Left lobe of liver (tissue), 2 donors: ENCODE results near the gene TET2. TPM values are rescaled to one million over a fixed set of nuclear protein-coding genes. Genes with fewer than 3 reads are reported as not detected.

ENCODE experiments used
- ATAC-seq: fragments of 200-7000 bp; cut with Tn5 transposase; one replicate; pipeline ENCODE4 v1.9.1; 2020; ENCODE audit warnings: mild to moderate bottlenecking, moderate library complexity
- DNase-seq: peaks from one replicate; pipeline ENCODE4 v3.0.0-alpha.2; 2020; ENCODE audit warnings: low spot score
- total RNA-seq: library from RNA; stranded (reverse); gene quantifications from one replicate; pipeline ENCODE4 v1.2.1, GENCODE V29; 2021
- donor health status: DM: no; HTN: no; CAD: no; lungs with moderate emphysema.
- donor health status: DM: no; HTN: yes; CAD: no.

The TET2 gene
- total RNA-seq, 1 donor from 2014 or later: 6.3 TPM

DNA sequence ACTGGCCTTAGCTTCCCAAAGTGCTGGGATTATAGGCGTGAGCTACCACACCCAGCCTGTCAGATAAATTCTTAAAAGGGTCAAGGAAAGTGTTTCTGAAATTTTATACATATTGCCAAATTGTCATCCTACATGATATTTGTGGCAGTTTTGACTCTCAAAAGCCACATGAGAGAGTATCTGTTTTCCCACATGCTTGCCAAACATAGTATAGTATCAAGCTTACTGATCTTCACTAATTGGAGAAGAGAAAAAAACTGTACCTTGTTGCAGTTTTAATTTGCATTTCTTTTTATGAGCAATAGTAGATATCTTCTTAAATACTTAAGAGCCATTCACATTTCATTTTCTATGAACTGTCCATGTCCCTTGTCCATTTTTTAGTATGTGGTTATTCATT is 83.6 kb downstream of the TET2 start:
- ATAC-seq: no peak
- no peak for DNase-seq

DNA sequence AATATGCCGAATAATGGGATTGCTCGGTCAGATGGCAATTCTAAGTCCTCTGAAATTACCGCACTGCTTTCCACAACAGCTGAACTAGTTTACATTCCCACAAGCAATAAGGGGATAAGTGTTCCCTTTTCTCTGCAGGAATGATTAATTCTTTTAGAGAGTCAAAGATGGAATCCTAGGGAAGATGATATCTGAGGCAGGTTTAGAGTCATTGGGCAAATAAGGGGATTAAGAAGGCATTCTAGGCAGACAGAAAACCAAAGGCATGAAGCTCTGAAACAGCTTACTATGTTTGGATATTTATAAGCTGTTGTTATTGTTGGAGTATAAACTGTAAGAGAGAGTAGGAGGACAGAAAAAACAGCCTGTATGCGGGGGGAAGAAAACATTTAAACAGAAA is 85.7 kb downstream of the TET2 start:
- DNase-seq: no peak
- no peak for ATAC-seq

DNA sequence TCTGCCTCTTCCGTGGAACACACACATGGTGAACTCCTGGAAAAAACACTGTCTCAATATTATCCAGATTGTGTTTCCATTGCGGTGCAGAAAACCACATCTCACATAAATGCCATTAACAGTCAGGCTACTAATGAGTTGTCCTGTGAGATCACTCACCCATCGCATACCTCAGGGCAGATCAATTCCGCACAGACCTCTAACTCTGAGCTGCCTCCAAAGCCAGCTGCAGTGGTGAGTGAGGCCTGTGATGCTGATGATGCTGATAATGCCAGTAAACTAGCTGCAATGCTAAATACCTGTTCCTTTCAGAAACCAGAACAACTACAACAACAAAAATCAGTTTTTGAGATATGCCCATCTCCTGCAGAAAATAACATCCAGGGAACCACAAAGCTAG is 87.9 kb downstream of the TET2 start:
- ATAC-seq: no peak
- no peak for DNase-seq

DNA sequence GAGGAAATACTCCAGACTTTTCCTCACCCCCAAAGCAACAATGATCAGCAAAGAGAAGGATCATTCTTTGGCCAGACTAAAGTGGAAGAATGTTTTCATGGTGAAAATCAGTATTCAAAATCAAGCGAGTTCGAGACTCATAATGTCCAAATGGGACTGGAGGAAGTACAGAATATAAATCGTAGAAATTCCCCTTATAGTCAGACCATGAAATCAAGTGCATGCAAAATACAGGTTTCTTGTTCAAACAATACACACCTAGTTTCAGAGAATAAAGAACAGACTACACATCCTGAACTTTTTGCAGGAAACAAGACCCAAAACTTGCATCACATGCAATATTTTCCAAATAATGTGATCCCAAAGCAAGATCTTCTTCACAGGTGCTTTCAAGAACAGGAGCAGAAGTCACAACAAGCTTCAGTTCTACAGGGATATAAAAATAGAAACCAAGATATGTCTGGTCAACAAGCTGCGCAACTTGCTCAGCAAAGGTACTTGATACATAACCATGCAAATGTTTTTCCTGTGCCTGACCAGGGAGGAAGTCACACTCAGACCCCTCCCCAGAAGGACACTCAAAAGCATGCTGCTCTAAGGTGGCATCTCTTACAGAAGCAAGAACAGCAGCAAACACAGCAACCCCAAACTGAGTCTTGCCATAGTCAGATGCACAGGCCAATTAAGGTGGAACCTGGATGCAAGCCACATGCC is 89.7 kb downstream of the TET2 start:
- no peak for DNase-seq
- no peak for ATAC-seq

DNA sequence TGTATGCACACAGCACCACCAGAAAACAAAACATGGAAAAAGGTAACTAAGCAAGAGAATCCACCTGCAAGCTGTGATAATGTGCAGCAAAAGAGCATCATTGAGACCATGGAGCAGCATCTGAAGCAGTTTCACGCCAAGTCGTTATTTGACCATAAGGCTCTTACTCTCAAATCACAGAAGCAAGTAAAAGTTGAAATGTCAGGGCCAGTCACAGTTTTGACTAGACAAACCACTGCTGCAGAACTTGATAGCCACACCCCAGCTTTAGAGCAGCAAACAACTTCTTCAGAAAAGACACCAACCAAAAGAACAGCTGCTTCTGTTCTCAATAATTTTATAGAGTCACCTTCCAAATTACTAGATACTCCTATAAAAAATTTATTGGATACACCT is 90.2 kb downstream of the TET2 start:
- ATAC-seq: no peak
- no peak for DNase-seq

DNA sequence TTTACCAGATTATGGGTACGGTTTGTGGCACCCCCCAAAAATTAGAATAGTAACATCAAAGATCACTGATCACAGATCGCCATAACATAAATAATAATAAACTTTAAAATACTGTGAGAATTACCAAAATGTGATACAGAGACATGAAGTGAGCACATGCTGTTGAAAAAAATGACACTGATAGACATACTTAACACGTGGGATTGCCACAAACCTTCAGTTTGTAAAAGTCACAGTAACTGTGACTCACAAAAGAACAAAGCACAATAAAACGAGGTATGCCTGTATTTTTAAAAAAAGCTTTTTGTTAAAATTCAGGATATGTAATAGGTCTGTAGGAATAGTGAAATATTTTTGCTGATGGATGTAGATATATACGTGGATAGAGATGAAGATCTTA is 93.4 kb downstream of the TET2 start:
- ATAC-seq (no peak), DNase-seq (no peak)

DNA sequence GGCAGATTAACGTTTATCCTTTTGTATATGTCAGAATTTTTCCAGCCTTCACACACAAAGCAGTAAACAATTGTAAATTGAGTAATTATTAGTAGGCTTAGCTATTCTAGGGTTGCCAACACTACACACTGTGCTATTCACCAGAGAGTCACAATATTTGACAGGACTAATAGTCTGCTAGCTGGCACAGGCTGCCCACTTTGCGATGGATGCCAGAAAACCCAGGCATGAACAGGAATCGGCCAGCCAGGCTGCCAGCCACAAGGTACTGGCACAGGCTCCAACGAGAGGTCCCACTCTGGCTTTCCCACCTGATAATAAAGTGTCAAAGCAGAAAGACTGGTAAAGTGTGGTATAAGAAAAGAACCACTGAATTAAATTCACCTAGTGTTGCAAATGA is 94.8 kb downstream of the TET2 start:
- DNase-seq (no peak), ATAC-seq (no peak)

DNA sequence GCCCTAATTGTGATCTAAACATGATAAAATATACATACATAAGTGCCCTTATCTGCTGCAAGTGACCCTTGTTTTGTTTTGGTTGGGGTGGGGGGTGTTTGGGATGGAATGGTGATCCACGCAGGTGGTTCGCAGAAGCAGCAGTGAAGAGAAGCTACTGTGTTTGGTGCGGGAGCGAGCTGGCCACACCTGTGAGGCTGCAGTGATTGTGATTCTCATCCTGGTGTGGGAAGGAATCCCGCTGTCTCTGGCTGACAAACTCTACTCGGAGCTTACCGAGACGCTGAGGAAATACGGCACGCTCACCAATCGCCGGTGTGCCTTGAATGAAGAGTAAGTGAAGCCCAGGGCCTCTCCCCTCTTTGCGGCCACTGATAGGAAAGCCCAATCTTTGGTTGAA is 96.8 kb downstream of the TET2 start:
- DNase-seq (no peak), ATAC-seq (no peak)

DNA sequence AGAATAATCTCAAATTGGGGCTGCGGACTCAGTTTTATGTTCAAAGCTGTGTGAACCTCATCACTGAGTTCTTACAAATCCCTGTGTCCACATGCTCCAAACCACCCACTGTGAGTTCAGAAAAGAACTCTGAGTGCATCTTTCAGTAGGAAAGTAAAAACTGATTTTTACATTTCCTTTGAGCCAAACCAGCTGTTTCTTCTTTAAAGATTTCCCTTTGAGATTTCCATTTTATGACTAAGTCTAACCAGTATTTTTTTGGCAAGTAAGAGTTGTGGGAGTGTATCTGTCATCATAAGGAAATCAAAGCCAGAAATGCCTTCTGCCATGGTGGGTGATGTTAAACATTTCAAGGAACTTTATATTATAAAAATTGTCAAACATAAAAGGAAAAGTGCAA is 100.0 kb downstream of the TET2 start:
- no peak for ATAC-seq
- DNase-seq: no peak

DNA sequence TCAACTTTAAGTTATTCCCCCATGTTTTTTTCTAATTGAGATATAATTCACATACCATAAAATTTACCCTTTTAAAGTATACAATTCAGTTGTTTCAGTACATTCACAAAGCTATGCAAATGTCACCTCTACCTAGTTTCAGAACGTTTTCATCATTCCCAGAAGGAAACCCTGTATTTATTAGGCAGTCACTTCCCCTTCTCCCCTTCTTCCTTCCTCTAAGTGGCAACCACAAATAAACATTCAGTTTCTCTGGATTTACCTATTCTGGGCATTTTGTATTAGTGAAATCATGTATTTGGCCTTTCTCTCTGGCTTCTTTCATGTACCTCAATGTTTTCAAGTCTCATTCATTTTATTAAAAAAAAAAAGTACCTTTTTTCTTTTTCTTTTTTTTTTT is 101.9 kb downstream of the TET2 start:
- ATAC-seq: no peak
- DNase-seq: no peak

DNA sequence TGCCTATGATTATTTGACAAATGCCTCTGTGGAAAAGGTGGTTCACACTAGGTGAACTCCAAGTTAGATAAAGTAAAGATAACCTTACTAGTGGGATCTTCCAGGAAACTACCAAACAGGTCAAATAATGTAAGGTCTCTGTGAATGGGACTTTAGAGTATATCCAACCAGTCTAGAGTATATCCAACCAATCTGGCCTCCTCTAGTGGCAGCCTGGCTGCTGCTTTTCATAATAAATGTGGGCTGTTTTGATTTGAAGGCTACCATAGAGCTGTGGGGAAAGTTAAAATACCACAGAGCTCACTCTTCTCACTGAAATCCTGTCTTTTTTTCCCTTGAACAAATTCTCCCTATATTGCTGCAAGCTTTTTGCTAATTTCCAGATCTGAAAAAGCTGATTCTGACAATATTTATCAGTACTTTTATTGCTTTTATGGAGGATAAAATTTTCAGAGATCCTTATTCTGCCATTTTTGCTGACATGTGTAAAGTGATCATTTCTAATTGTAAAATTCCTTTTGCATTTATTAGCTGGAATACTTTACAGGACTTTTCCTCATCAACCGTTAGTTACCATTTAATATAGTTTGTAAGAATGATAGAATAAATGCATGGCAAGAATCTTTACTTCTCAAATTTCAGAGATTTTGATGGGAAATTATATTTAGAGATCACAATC is 111.3 kb downstream of the TET2 start:
- DNase-seq (no peak), ATAC-seq (peak; percentile 42)

DNA sequence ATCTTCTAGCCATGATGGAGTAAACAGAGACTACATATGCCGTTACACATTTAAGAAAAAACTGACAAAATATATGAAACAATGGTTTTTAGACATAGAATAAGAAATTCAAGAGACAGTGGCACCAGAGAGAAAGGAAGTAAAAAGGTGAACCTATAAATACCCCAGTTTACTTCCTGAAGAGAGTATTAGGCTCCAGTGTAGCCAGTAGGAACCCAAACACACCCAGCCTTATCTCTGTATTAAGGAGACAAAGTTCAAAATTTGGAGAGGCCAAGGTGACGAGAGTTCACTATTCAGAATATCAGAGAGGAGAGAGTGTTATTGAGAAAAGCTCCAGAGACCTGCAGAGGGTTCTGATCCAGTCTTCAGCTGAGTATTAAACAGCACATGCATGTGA is 119.0 kb downstream of the TET2 start:
- ATAC-seq: peak; percentile 23
- DNase-seq: no peak

DNA sequence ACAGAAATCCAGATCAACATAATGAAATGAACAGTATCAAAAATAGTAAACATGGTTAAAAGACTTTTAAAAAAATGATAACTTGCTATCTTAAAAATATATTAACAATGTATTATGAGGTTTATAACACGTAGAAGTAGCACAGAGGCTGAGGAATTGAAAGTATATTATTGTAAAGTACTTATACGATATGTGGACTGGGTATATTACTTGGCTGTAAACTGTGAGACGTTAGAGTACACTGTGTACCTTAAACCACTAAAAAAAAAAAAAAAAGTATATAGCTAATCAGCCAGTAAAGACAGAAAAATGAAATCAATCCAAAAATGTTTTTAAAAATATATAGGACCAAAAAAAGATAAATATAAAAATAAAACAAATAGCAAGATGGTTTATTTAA is 120.6 kb downstream of the TET2 start:
- DNase-seq (no peak), ATAC-seq (no peak)

DNA sequence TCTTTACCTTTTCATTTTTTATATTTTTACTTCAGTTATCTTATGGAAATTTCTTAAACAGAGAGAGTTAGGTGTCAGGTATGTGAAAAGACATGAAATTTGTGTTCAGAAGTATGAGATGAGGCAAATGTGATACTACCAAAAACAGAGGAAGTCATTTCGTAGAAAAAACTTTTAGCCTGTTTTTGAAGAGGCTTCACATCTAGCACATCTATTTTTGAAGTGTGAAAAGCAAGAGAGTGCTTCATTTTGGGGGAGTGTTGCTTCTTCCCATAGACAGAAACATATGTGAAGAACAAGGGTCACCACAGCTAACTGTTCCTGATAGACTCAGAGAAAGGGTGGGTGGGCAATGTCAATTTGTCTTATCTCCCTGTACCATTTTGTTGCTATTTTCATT is 125.3 kb downstream of the TET2 start:
- DNase-seq: no peak

DNA sequence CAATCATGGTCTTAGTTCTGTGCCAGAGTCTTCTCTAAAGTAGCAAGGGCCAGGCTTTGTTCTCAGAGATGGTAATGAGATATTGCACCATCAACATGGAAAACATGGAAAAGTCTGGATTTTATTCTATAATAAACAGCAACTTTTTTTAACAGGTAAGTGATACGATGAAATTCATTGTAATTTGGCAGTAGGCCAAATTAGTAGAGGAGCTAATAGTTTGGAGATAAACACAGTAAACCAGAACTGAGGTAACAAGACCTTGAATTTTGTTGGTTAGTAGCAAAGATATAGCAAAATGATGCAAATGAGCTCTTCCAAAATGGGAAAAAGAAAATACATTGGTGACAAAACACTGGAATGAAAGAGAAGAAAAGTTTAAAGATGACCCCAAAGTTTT is 126.6 kb downstream of the TET2 start:
- DNase-seq: no peak
- ATAC-seq: no peak

More for the DNA sequence above, 125.3 kb downstream of the TET2 start:
- no peak for ATAC-seq

DNA sequence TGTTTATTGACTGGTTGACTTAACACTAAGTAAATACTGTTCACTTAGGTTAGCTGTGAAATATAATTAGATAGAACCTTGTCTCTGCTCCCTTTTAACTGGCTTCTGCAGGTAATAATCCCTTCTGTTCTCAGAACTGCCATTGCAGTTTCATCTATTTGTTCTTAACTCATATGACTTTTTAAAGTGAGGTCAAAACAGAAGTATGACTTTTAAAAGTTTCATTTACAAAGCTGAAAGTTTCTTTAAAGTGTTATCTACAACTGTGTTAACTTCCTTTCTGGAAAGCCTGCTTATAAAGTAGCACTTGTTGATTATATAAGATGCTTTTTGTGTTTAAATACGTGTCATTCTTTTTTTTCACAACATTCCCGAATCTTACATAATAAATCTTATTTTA is 127.4 kb downstream of the TET2 start:
- DNase-seq (no peak), ATAC-seq (no peak)

DNA sequence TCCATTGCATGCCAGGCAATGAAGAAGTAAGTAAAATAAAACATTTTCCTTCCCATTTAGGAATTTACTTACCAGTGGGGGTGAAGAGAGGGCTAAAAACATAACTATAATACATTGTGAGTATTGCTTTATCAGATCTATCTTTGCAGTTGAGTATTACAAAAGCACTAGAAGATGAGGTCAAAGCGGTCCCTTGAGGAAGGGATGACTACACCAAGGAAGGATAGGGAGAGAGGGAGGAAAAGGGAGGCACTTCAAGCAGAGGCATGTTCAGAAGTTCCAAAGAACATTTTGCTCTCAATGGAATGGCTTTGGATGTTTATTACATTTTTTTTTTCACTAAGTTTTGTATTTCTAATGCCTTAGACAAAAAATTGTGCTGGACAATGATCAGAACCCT is 127.8 kb downstream of the TET2 start:
- no peak for ATAC-seq
- DNase-seq: no peak

DNA sequence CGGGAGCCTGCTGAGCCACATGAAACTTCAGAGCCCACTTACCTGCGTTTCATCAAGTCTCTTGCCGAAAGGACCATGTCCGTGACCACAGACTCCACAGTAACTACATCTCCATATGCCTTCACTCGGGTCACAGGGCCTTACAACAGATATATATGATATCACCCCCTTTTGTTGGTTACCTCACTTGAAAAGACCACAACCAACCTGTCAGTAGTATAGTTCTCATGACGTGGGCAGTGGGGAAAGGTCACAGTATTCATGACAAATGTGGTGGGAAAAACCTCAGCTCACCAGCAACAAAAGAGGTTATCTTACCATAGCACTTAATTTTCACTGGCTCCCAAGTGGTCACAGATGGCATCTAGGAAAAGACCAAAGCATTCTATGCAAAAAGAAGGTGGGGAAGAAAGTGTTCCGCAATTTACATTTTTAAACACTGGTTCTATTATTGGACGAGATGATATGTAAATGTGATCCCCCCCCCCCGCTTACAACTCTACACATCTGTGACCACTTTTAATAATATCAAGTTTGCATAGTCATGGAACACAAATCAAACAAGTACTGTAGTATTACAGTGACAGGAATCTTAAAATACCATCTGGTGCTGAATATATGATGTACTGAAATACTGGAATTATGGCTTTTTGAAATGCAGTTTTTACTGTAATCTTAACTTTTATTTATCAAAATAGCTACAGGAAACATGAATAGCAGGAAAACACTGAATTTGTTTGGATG is 129.9 kb downstream of the TET2 start:
- ATAC-seq (no peak), DNase-seq (no peak)

DNA sequence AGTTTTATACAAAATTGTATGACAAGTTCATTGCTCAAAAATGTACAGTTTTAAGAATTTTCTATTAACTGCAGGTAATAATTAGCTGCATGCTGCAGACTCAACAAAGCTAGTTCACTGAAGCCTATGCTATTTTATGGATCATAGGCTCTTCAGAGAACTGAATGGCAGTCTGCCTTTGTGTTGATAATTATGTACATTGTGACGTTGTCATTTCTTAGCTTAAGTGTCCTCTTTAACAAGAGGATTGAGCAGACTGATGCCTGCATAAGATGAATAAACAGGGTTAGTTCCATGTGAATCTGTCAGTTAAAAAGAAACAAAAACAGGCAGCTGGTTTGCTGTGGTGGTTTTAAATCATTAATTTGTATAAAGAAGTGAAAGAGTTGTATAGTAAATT is 131.0 kb downstream of the TET2 start:
- ATAC-seq (no peak), DNase-seq (no peak)

DNA sequence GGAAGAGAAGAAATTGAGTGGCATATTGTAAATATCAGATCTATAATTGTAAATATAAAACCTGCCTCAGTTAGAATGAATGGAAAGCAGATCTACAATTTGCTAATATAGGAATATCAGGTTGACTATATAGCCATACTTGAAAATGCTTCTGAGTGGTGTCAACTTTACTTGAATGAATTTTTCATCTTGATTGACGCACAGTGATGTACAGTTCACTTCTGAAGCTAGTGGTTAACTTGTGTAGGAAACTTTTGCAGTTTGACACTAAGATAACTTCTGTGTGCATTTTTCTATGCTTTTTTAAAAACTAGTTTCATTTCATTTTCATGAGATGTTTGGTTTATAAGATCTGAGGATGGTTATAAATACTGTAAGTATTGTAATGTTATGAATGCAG is 132.6 kb downstream of the TET2 start:
- ATAC-seq (no peak), DNase-seq (no peak)

DNA sequence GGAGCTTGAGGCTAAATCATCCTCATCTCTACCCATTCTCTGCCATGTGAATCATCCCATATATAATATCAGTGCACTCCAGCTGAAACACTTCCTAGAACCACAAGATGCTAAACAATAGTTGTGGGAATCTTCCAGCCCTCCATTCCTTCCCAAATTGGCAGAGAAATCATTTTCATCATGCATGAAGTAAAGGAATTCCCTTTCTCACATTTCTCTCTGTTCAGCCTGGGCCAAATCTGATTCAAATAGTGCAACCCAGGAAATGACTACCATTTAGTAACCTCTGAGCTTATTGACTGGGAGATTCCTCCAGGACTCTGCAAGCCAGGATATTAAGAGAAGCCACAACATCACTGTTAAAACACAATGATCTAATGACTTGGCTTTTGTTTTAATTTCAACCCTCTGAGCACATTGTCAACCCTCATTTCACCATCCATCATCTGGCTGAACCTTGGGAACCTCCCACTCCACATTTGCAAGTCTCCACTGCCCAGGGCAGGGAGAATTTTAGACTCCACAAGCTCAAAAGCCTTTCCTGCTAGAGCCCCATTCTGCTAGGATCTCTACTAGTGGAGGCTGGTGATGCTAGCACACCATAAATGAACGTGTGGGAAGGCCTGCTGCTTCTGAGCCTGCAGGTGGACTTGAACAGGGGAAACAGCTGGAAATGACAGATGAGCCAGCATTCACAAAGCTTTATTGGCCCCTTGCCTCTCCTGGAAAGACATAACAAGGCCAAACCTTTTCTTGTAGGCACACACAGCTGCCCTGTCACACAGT is 133.9 kb downstream of the TET2 start:
- no peak for DNase-seq
- ATAC-seq: no peak

DNA sequence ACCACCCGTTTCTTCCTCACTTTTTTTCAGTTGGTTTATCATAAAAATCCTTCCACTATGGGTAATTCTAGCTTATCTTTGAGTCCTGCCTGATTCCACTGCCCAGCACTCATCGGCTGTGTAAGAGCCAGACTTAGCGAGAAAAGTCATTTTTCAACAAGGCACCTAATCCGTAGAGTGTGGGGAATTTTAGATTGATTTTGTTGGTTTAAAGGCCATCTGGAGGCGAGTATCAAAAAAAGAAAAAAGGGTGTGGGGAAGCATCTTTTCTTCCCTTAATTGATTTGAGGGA is 134.4 kb downstream of the TET2 start:
- DNase-seq (no peak), ATAC-seq (no peak)
